Liver (tissue), 1 donor: ENCODE results near the gene EFCC1.

Experiments
- MAX ChIP-seq: IDR thresholded peaks from 2 replicates; pipeline ENCODE4 v1.6.1; 2016; ENCODE audit warnings: antibody characterized with exemption
- YY1 ChIP-seq: IDR thresholded peaks from 2 replicates; pipeline ENCODE4 v1.6.1; 2016; ENCODE audit warnings: antibody characterized with exemption, mild to moderate bottlenecking

GRCh38 chr3:129003578-129004112 lies 2.5 kb downstream of the EFCC1 start:
- TF ChIP-seq MAX: no peak
- TF ChIP-seq YY1: no peak
